Stimulated activated CD4-positive, alpha-beta T cell treated with anti-CD3 and anti-CD28 coated beads, Interleukin-12 subunit alpha, Interleukin-12 subunit beta, amount 100 ng/mL, for 4 hours (primary cell): ENCODE measurements around the gene ZMPSTE24.
"Not testable (repeated sequence)": the region's sequence is repeated elsewhere in the genome, so short reads cannot be mapped to it uniquely, and the experiment has no call there.

Source experiments
- DNase-seq: peaks from one replicate; pipeline ENCODE4 v3.0.0-alpha.2; 2020

Gene ZMPSTE24

DNA sequence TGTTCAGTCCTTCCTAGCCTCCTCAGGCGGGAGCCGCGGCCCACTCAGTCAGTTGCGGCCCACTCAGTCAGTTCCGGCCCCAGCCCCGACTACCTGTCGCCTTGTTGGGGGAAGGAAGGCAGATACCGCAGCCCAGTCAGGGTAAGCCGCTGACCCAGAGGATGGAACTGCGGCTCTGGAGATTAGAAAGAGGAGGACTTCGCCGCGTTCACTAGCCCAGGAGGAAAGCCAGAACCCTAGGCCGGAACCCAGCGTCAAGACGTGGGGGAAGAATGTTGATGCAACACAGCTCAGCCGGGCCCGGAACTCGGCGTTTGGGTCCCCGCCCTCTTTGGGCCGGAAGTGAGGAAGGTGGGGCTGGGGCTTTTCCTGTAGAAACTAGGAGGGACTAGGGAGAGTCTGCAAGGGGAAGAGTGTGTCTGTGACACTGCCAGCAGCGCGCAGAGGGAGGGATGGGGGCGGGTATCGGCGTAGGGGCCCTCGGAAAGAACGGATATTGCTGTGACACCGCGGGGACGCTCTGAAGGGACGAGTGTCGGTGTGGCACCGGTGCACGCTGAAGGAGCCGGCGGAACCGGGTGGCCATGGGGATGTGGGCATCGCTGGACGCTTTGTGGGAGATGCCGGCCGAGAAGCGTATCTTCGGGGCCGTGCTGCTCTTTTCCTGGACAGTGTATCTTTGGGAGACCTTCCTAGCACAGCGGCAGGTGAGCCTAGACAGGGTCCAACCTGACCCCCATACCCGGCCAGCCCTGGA, at the start of gene ZMPSTE24:
TSS of gene ZMPSTE24 (plus strand) at position 549 of the 757 bp plus-strand sequence. CDS start at position 585, 36 bp downstream.
- DNase-seq: peak; percentile 90

- no peak for DNase-seq
These were observed 47.4 kb upstream of the ZMPSTE24 start for GRCh38 chr1:40210511-40211204.

- DNase-seq: no peak
These were observed 39.7 kb upstream of the ZMPSTE24 start for GRCh38 chr1:40218333-40218732.

DNA sequence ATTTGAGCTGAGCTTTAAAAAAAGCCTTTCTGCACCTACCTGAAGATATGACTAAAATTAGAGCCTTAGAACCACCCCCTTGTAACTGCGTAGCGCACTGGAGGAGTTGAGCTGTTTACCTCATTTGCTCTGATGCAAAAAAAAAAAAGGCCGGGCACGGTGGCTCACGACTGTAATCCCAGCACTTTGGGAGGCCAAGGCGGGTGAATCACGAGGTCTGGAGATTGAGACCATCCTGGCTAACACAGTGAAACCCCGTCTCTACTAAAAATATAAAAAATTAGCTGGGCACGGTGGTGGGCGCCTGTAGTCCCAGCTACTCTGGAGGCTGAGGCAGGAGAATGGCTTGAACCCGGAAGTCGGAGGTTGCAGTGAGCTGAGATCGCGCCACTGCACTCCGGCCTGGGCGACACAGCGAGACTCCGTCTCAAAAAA, 36.5 kb upstream of the ZMPSTE24 start:
- not testable (repeated sequence) for DNase-seq

- DNase-seq: no peak
These were observed 35.9 kb upstream of the ZMPSTE24 start for GRCh38 chr1:40221977-40222772.

GRCh38 chr1:40224040-40224439, 34.0 kb upstream of the ZMPSTE24 start:
- no peak for DNase-seq

DNA sequence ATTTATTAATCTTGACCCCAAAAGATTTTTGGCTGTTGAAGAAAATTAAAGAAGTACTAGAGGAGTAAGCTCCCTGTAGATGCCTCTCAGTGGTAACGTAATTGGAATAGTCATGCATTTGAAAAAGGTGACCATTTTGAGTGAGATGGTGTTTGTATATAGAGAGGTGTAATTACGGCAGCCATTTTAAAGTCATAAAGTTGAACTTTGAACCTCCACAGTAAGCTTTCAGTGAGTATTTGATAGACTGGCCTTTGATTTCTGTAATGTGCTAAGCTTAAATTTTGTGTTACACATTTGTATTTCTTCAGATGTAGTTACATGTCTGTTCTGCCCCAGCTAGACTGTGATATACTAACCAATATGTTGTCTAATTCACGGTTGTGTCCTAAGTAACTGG, 31.8 kb upstream of the ZMPSTE24 start:
- DNase-seq: no peak

DNA sequence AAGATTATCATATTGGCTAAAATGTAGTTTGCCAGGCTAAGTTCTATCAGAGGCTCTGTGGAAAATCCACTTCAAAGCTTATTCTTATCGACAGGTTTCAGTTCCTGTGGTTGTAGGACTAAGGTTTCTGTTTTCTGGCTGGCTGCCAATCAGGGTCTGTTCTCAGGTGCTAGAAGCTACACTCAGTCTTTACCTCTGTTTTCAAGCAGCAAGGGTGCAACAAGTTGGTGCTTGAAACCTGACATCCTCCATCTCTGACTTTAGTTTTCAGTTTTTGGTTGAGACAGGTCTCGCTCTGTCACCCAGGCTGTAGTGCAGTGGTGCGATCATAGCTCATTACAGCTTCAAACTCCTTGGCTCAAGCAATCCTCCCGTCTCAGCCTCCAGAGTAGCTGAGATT, 25.6 kb upstream of the ZMPSTE24 start:
- peak; percentile 43 for DNase-seq

- no peak for DNase-seq
These were observed 18.4 kb upstream of the ZMPSTE24 start for GRCh38 chr1:40239626-40240025.

DNA sequence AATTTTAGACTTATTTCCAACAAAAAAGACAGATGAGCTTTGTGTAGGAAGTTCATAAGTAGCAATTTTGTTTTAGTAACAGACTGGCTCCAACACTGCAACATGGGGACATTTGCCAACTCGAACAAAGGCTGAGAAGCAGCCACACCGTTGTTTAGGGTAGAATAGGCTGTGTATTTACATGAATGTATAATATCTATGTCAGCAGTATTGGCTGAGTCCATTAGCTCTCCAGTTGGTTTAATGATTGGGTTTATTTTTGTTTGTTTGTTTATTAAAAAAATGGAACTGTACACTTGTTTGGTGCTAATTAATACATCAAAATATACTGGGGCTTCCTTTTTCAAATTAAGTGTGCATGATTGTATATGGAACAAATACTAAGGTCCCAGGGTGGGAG, 17.6 kb upstream of the ZMPSTE24 start:
- DNase-seq: no peak

GRCh38 chr1:40241362-40241761, 16.7 kb upstream of the ZMPSTE24 start:
- DNase-seq: no peak

DNA sequence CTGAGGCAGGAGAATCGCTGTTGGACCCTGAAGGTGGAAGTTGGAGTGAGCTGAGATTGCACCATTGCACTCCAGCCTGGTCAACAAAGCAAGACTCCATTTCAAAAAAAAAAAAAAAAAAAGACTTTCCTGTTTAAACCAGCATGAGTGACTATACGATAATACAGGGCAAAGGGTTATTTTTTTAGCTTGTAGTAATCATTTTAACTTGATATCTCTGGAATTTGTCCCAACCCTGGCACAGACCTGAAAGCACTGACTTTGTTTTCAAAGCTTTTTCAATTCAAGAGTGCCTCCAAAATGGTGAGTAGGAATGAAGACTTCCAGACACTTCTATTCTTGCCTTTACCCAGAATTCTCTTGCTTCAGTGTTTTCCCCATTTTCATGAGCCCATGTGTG, 14.7 kb upstream of the ZMPSTE24 start:
- DNase-seq: no peak

DNA sequence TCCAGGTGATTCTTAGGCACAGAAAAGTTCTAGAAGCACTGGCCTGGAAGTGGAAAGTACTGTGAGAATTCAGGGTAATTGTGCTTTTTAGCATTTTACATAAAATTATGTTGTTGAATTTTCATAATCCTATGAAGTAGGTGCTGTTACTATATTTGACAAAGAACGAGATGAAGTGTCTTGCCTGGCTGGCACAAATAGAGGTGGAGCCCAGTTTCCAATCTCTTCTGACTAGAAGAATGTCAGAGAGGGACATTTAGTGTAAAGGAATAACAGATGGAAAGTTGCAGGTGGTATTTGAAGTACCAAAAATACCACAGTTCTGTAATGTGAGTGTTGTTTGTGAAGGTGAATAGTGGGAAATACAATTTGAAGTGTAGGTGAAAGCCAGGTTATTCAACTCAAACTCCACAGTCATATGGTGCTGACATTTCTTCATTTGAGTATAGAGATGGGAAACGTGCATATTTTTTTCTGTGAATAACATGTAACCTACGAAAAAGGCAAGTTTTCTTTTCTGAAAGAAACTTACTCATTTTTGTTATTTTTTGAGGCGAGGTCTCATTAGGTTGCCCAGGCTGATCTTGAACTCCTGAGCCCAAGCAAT, 13.8 kb upstream of the ZMPSTE24 start:
- no peak for DNase-seq

DNA sequence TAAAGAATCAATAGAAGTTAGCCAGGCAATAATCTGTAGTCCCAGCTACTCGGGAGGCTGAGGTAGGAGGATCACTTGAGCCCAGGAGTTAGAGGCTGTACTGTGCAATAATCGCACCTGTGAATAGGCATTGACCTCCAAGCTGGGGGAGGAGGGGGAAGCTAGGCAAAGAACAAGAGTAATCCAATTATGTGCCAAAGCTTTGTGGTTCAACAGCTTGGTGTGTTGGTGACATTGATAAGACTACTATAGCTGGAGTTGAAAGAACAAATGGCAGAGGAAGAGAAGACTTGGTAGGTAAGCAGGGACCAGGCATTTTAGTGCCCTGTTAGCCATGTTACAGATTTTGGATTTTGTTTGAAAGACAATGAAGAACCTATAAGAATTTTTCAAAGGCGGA, 12.3 kb upstream of the ZMPSTE24 start:
- no peak for DNase-seq

DNA sequence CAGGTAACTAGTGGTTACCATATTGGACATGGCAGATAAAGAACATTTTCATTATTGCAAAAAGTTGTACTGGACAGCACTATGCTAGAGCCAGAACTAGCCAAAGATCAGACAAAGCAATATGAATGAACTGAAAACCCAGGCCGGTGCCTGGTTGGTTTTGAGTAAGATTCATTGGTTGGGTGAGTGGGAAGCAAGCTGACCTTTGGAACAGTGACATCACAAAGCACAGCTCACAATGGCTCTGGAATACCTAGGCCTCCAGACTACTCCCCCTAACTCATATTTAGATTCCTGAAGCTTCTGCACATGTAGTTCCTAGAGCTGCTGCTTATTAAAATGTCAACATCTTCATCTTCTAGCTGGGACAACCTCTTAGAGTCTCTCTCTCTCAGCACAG, 10.4 kb upstream of the ZMPSTE24 start, which contains the start of gene TMCO2:
TSS of gene TMCO2 (plus strand) at position 283 of the 400 bp plus-strand sequence. CDS start at position 340, 57 bp downstream.
- DNase-seq: no peak

DNA sequence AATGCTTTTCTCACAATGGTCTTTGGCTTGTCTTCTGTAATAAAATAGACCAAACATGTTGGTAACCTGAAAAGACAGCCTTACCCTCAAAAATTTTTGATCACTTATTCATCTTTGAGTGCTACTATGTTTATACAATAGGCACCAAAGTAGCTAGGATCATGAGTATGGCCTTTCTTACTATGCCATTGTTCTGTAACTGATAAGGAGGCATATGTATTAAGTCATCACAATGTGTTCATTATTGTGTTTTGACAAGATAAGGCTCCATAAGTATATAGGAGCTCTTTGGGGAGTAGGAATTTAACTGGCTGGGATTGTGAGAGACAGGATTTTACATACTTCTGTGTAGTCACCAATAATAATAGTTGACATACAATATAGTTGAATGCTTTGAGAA, 9.6 kb upstream of the ZMPSTE24 start:
- DNase-seq: no peak

- no peak for DNase-seq
These were observed 6.6 kb upstream of the ZMPSTE24 start for GRCh38 chr1:40251456-40251855.

DNA sequence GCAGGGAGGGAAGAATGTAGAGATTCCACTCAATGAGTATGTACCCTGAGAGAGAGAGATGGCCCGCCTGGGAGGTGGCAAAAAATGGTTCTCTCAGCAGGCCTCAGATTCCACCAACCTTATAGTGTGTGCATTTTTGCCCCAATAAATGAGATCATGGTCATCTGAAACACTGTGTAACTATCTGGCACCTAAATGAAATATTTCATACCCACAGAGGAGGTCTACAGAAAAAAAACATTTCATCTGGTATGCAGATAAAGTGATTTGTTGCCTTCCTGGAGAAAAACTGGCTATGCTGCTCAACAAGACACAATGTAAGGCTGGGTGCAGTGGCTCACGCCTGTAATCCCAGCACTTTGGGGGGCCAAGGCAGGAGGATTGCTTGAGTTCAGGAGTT, 5.4 kb upstream of the ZMPSTE24 start:
- DNase-seq: no peak

DNA sequence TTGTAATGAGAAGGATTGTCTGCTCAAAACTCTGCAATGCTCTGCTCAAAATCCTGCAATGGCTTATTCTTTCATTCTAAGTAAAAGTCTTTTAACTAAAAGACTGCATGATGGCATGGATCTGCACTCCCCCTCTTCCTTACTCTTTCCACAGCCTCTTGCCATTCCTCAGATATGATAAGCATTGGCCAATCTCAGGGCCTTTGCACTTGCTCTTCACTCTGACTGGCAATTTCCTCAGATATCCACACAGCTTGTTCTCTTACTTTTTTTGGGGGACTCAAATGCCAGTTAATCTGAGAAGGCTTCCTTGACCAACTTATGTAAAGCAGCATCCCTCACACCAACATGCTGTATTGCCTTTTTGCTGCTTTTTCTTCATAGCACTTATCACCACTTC, 2.8 kb upstream of the ZMPSTE24 start:
- no peak for DNase-seq

GRCh38 chr1:40256401-40257084, 1.5 kb upstream of the ZMPSTE24 start:
- DNase-seq: no peak

DNA sequence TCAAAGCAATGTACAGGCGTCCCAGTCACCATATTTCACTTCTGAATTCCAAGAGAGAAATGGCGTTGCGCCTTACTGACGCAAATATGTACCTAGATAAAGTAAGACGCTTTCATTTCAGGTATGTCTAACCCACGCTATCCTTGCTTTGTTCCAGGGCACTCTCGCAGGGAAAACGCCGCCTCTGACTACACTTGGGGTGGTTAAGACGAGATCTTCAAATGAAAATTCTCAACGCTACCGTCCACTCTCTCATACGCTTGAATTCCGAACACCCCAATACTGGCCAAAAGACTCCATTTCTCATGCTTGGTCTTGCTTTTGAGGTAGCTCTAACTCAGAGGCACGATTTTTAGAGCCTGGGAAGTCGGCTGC, 736 bp upstream of the ZMPSTE24 start:
- no peak for DNase-seq

- no peak for DNase-seq
These were observed 371 bp downstream of the ZMPSTE24 start for GRCh38 chr1:40258445-40258769.

DNA sequence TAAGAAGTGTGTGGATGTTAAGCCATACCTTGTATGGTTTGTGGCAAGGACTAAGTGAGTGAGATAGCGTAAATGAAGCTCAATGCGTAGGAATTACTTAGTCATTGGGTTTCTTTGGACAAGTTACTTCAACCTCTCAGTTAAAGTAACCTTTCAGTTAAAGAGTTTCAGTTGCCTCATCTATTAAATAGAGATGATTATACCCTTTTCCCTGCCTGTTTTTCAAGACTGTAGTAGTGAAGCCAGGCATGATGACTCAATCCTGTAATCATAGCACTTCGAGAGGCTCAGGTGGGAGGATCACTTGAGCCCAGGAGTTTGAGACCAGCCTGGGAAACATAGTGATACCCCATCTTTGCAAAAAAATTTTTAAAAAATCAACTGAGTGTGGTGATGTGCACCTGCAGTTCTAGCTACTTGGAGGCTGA, 6.3 kb downstream of the ZMPSTE24 start:
- no peak for DNase-seq
